HG02884 (cell line): ENCODE data around the gene SYNDIG1L.
A peak's percentile ranks its signal among the peaks of the same experiment; 100 is the strongest.
"Not testable (repeated sequence)": the region's sequence is repeated elsewhere in the genome, so short reads cannot be mapped to it uniquely, and the experiment has no call there.

Experiments
- ATAC-seq: cut with Tn5 transposase; IDR thresholded peaks from one replicate; pipeline ENCODE4 v1.9.1; 2021; ENCODE audit warnings: mild to moderate bottlenecking, moderate library complexity; ENCODE audit not compliant: unreplicated experiment

Gene SYNDIG1L

GRCh38 chr14:74403619-74404417, 22.2 kb downstream of the SYNDIG1L start:
- ATAC-seq: no peak

GRCh38 chr14:74402401-74403251, 23.4 kb downstream of the SYNDIG1L start:
- no peak for ATAC-seq

- peak; percentile 61 for ATAC-seq
These were observed 24.3 kb downstream of the SYNDIG1L start for GRCh38 chr14:74401504-74402241.

GRCh38 chr14:74400919-74401503, 25.0 kb downstream of the SYNDIG1L start:
- no peak for ATAC-seq

GRCh38 chr14:74400031-74400685, 25.9 kb downstream of the SYNDIG1L start:
- ATAC-seq: no peak

GRCh38 chr14:74395094-74395493, 30.9 kb downstream of the SYNDIG1L start:
- ATAC-seq: no peak

GRCh38 chr14:74394549-74394948, 31.5 kb downstream of the SYNDIG1L start:
- ATAC-seq: no peak

- no peak for ATAC-seq
These were observed 33.1 kb downstream of the SYNDIG1L start for GRCh38 chr14:74392616-74393570.

- ATAC-seq: no peak
These were observed 34.5 kb downstream of the SYNDIG1L start for GRCh38 chr14:74391479-74391878.

- ATAC-seq: not testable (repeated sequence)
These were observed 35.5 kb downstream of the SYNDIG1L start for GRCh38 chr14:74390505-74390904.

- no peak for ATAC-seq
These were observed 36.0 kb downstream of the SYNDIG1L start for GRCh38 chr14:74389980-74390379.

- no peak for ATAC-seq
These were observed 43.8 kb downstream of the SYNDIG1L start for GRCh38 chr14:74382231-74382630.

- not testable (repeated sequence) for ATAC-seq
These were observed 44.4 kb downstream of the SYNDIG1L start for GRCh38 chr14:74381571-74381970.

GRCh38 chr14:74380845-74381244, 45.2 kb downstream of the SYNDIG1L start:
- ATAC-seq: no peak

- no peak for ATAC-seq
These were observed 45.8 kb downstream of the SYNDIG1L start for GRCh38 chr14:74380172-74380571.

GRCh38 chr14:74377976-74378690, 47.9 kb downstream of the SYNDIG1L start:
- ATAC-seq: no peak

- ATAC-seq: no peak
These were observed 57.6 kb downstream of the SYNDIG1L start for GRCh38 chr14:74368441-74368840.

- no peak for ATAC-seq
These were observed 58.0 kb downstream of the SYNDIG1L start for GRCh38 chr14:74368026-74368425.
